GM21381 (cell line): ENCODE results near the gene EIF2B2.

Experiments used
- ATAC-seq: cut with Tn5 transposase; IDR thresholded peaks from one replicate; pipeline ENCODE4 v1.9.1; 2021; ENCODE audit warnings: mild to moderate bottlenecking, moderate library complexity; ENCODE audit not compliant: unreplicated experiment

Gene EIF2B2

DNA sequence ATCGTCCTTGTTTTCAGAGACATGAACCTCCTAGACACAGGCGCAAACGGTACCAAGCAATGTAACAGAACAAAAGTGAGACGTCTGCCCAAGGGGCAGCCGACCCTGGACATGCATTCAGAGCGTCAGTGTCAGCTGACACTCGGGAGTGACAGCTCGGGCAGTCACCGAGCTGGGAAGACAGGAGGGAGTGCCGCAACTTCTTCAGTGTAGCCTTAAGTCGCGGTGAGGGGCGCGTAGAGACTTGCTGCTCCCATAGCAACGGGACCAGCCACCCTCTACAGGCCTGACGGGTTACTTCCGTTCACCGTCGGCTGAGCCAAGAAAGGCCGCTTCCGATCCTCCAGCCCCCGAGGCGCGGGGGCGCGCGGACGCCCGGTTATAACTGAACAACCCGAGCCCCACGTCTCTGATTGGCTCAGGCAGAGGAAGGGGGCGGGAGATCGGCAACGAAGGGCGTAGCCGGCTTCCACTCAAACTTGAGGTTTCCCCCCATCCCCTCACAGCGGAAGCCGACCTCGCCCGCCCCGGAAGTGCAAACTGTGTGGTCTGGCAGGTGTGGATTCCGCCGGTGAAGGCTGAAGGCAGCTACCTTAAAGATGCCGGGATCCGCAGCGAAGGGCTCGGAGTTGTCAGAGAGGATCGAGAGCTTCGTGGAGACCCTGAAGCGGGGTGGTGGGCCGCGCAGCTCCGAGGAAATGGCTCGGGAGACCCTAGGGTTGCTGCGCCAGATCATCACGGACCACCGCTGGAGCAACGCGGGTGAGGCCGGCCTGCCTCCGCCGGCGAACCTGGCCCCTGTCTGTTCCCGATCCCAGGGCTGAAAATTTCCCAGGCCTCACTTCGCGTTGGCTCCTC is at the start of gene EIF2B2:
Gene EIF2B2 (plus strand): TSS at position 530 of the 858 bp plus-strand sequence. CDS start 70 bp downstream, at position 600.
- ATAC-seq = peak; percentile 97

DNA sequence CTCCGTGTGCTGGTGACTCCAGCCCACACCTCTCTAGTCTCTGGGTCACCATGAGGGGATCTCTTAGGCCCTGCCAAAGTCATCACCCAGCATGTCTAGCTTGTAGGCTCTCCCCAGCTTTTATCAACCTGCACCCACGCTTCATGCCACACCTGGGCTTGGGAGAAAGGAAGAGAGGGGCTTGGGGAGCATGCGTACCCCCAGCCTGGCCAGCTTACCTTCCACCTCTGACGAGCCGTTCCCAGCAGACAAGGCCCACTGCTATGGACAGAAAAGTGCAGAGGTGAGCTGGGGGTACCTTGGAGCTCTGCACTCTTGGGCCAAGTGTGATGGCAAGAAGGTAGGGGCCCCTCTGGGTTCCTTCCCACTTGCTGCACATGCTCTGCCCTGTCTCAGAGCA is 49.0 kb upstream of the EIF2B2 start:
- no peak for ATAC-seq

DNA sequence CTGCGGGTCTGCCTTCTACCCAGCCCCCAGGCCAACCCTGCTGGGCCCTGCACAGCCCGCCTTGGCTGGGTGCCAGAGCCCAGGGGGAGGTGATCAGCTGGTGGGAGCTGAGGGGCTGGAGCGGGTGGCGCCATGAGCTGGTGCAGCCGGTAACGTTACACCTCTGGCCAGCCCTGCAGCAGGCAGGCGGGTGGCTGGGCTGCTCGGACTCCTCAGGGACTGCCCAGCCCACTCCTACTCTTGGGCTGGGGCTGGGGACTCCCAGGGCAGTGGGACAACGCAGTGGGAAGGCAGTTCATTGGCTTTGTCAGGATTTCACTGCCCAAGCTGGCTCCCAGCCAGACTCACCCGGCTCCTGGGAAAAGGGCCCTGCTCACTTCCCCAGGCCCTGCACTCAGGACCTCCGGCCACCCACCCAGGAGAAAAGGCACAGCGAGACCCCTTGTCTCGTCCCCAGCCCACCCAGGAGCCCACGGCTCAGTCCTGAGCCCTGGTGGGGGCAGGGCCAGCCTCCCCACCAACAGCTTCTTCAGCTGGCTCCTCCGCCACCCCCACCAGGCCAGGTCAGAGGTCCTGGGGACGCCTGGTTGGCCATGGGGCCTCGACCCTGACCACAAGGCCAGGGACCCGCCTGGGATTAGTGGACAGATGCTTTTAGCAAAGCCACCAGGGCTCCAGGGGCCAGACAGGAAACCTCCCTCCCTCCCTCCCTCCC is 48.3 kb upstream of the EIF2B2 start:
- ATAC-seq = no peak

DNA sequence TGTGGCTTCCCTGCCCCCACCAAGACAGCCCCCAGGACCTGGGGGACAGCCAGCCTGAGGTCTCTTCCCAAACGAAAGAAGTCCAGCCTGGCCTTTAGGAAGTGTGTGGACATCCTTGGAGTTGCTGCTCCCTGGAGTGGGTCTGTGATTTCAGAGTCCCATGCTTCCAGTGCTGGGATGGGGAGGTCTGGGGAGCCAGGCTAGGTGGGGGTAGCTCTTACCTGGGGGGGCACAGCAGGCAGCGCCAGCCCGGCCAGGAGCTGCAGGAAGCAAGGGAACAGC is 47.8 kb upstream of the EIF2B2 start:
- no peak for ATAC-seq

DNA sequence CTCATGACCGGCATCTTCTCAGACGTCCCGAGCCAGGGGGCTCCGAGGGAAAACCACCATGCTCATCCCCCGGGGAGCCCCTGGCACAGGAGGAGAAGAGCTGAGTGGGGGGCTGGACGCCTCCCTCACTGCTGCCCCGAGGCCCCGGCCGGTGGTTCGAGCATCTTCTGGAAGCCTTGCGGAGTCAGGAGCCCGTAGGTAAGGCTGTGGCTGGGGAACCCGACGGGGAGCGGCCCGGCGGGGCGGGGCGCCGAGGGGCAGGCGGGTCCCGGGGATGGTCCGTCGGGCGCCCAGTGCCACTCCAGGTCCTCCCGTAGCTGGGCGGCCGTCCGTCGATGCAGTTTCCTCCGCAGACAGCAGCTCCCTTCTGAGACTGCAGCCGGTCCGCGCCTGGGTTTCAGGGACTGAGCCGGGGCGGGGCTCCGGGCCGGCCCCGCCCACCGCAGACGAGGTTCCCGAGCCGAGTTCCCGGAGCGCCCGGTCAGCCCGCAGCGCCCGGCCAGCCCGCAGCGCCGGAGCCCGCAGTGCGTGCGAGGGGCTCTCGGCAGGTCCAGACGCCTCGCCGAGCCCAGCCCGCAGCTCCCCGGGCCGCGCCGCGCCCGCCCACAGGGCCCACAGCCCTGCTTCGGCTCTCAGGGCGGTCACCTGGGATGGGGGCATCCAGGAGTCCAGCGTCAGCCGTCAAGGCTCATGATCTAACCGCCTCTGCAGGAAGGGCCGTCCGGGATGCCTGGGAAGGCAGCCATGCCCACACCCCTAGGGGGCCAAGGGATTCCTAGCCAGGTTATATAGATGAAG is 47.3 kb upstream of the EIF2B2 start, which contains the start of gene PGF:
Gene PGF (minus strand): TSS at position 369 of the 798 bp plus-strand sequence. CDS start 355 bp downstream, at position 14.
- peak; percentile 59 for ATAC-seq

DNA sequence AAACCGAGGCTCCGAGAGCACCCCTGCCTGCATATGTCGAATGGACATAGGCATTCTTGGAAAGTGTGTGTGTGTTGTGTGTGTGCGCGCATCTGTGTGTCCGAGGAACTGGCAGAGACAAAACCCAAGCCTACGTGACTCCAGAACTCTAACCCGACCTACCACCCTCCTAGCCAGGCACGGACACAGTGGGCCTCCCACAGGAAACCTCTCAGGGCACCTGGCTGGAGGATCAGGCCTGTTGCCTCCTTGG is 46.8 kb upstream of the EIF2B2 start:
- no peak for ATAC-seq

DNA sequence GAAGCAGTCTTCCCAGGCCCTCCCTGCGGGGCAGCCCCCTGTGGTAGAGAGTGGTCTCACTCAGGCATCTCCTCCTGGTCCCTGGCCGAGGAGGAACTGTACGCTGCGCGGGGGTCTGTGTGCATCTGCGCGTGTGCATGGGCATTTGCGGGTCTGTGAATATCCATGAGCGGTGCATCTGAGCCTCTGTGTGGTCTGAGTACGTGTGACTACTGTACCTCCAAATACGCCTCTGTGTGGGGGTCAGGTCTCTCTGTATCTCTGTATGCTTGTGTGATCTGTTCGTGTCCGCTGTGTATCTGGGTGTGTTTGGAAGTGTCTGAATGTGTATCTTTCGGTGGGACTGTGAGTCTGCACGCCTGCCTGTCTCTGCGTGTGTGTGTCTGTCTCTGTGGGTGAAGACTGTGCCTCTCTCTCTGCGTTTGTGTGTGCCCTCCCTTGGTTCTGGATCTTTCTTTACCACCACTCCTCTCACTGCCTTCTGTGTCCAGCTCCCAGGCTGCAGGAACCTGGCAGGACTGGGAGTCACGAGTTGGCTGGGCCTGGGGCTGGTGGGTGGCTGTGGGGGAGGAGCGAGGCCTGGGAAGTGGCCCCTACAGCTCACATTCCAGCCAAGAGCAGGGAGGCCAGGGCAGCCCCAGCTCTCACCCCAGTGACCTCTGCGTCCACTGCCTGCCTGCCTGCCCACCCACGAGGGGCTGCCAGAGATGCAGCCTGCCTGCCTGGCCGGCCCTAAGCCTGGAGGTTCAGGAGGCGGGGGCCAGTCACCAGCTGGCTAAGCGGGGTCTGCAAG is 46.2 kb upstream of the EIF2B2 start:
- no peak for ATAC-seq

DNA sequence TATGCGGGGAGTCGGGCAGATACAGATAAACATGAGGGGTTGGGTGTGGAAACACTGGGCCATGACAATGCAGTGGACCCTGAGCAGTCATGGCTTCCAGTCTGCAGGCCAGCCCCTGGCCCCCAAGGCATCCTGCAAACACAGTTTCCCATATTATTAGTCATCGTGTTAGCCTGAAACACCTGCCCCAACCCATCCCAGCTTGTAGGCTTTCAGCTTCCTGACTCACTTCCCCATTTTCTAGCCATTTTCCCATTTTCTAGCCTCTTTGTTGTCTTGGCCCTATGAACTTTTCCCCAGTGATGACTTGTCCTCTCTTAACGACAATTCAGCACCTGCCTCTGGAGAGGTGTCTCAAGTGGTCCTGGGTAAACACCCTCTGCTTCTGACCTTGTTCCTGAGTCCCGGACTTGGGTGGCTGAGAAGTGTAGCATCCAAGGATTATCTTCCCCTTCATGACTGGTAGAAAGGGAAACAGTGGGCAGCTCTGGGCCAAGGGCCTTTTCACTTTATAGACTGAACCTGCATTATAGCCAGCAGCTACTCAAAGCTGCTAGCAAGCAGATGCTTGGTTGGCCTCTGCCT is 43.0 kb upstream of the EIF2B2 start:
- ATAC-seq = no peak

DNA sequence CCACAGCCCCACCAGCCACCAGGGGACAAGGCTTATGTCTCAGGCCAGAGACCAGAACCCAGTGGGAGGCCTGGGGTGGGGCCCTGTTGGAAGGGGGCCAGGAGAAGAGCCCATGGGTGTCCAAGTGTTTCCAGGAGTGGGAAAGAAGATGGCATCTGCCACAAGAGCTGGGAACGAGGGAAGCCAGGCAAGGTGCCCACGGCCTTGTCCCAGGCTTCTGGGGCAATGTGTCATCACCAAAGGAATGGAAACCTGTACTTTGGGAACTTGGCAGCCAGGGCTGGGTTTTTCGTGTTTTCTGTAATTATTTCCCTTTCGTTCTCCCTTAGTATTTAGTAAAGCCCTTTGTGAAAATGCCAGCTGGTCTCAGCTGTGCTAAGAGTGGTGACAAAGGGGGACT is 42.0 kb upstream of the EIF2B2 start:
- ATAC-seq = no peak

DNA sequence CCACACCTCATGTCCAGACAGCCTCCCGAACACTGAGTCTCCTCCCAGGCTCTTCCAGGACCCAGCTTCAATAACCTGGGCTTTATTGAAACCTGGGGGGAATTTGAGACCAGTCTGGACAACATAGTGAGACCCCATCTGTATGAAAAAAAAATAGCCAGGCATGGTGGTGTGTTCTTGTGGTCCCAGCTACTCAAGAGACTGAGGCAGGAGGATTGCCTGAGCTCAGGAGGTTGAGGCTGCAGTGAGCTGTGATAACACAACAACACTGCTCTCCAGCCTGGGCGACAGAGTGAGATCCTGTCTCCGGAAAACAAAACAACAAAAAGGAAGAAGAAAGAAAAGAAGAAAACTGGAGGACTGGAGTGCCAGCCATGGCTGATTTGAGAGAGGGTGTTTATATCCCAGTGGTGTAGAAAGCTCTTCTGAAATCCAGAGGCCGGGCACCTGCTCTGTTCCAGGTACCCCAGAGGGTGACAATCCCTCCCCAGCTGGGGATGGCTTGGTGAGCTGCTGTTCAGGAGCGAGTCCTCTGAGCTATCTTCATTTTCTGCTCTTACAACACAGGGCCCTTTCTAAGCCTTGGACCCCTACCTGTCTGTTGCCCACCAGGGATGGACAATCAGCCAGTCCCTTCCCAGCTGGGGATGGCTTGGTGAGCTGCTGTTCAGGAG is 41.3 kb upstream of the EIF2B2 start:
- ATAC-seq = no peak

DNA sequence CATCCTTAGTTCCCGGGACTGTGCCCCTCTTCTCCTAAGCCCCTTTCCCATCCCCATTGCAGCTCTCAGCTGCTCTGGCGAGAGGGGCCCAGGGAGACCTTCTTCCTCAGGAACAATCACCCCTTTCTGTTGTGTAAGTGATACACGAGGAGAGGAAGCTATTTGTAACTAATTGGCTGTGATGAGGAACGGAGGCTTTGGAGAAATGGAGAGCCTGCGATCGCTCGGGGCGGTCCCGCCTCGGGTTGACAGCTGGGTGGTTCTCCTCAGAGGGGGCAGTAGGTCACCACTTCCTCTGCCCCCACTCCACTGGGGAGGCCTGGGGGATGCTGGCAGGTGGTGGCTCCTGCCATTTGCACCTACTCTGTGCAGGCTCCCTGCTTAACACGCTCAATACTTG is 40.7 kb upstream of the EIF2B2 start:
- ATAC-seq = no peak

DNA sequence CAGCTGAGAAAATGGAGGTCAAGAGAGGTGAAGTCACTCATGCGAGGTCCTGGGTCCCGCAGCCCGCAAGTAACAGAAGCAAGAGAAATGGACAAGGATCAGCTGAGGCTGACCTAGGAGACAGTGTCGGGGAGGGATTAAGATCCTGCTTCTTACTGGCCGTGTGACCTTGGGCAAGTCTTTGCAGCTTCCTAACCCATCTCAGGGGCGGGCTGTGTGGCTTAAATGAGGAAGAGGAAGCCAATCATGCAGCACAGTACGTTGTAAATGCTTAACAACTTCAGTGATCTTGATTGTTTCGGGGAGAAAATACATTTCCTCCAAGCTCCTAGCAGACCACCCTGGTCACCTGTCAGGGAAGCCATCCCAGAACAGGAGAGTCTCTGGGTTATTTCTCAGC is 40.2 kb upstream of the EIF2B2 start:
- no peak for ATAC-seq

DNA sequence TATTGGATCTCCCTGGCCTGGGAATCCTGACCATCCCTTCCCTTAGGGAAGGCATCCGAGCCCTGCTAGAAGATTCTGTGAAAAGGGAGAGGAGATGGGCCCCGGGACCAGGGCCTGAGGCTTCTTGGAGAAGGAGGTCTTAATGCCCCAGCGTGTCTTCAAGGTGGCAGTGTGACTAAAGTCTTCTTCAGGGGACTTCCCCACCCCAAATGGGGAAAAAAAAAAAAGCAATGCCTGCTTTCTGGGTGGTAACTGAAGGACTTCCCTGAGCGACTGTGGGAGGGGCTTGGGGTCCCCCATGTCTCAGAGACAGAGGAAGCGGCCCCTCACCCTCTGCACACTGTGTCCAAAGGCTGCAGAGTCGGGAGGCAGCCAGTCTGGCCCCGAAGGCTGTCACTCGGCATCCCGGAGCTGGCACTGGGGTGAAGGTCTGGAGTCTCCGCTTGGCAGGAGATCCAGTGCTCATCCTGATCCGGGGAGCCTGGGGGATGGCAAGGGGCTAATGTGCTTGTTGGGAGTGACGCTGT is 39.5 kb upstream of the EIF2B2 start:
- ATAC-seq = no peak

DNA sequence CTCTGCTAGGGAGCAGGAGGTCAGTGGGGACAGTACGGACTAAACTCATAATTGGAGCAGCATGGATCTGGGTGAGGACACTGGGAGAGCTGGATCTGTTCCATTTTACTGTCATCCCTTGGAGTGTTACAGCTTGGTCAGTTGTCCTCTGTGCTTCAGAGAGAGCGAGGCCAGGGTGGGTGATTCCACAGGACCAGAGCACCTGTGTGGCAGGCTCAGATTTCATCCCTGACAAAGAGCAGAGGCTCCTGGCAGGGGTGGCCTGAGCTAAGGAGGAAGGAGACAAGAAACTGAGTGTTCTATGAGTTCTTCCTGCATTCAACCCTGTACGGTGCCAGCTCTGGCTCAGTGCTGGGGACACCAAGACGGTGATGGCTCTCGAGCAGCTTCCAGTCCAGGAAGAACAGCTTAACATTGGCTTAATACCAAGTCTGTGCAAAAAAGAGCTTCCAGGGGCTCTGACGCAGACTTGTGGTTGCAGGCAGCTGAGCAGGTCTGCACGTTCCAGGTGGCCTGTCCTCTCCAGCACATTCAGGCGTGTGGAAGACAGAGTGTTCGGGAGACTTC is 38.9 kb upstream of the EIF2B2 start:
- no peak for ATAC-seq

DNA sequence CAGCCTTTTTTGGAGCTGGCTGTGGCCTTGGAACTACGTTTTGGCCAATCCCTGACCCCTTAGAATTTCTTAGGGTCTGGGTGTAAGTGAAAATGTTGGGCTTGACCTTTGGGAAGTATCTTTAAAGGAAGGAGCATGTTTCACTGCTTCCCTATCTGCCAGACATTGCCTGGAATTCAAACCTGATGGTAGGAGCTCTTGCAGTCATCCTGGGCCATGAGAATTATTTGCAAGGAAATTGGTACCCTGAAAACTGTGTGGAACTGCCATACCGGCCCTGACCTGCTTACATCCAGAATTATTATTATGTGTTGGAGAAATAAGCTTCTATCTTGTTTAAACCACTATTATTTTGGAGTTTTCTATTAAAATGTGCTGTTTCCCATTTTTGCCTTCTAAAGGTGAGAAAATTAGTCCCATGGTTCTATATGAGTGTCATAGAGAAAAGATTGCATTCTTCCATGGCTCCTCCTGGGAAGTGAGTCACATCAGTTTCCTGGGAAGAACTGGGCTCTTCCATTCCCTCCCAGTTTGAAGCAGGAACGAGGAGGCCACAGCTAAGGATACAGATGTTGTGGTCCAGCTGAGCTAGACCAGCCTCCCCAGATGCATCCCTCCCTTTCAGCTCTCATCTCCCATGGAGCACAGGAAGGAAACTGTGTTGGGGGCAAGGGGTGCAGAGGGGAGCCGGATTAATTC is 37.8 kb upstream of the EIF2B2 start:
- ATAC-seq = no peak

DNA sequence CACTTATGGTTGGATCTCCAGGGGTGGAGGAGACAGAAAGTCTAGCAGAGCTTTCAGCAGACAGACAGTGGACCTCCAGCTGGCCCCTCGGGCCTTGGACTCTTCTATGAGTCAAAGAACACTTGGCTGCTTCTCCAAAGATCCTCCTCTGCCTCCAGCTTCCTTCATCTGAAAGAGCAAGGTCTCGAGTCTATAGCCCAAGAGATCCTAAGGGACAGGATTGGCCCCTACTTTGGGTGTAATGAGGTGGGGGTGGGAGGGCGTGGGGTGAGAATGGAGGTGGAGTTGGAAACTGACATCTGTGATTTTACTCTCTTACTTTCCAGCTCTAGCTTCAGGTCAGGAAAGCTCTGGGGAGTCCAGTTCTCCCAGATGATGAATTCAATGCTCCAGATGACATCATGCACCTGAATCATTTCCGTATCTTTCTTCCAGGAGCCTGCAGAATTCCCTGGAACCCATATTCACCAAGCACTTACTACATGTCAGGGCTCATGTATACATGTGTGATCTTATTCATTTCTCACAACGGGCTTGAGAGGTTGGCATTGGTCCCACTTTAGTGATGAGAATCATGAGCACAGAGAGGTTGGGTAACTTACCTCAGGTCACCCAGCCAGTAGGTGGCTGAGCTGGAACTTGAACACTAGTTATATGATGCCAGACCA is 37.1 kb upstream of the EIF2B2 start:
- no peak for ATAC-seq

DNA sequence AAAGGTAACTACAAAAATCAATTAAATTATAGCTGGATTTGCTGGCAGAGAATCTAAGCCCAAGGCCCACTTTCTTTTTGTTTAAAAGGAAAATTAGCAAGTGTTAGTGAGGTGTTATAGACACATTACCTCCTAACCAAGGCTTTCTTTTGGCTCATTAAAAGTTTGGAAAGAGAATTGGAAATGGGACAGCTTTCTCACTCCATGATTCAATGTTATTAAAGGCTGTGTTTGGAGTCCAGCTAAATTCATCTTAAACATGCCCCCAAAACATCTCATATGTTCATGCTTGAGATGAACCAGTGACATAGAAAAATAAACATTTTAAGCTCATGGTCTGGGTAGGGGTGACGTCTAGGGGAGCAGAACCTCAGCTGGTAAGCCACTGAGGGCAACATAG is 33.9 kb upstream of the EIF2B2 start:
- ATAC-seq = no peak

DNA sequence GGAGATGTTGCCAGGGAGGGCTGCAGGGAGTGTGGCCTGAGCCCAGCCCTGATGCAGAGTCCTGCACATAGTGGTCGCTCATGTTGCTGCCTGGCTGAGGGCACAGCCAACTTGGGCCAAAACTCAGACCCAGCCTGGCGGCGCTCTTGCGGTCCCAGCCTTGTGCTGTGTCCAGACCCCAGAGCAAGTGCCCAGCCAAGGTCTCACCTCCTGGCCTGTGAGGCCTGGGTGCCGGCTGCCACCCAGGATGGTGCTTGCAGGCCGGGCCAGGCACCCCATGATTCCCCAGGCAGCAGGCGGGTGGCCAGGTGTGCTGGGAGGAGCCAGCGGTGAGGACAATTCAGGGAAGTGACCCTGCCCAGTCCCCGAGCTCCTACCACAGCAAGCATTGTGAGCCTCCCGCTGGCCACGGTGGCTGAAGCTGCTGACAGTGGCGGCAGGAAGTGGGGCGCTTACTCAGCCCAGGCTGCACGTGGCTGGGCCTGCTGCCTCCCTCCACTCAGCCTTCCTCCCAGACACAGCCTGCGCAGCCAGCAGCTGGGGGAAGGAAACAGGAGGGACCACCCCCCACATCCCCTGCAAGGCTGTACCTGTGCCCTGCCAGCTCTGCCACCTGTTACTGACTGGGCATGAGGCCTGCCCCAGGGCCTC is 29.6 kb upstream of the EIF2B2 start:
- ATAC-seq = no peak
